WI38 (cell line): ENCODE data around the gene DMRT1.
"Not testable (repeated sequence)": the region's sequence is repeated elsewhere in the genome, so short reads cannot be mapped to it uniquely, and the experiment has no call there.

Experiments used
- H3K4me3 ChIP-seq: 2 replicates; pipeline ENCODE4 v1.5.1; 2011; ENCODE audit warnings: low read depth, mild to moderate bottlenecking, control low read depth, low read length
- CTCF ChIP-seq: IDR thresholded peaks from 2 replicates; pipeline ENCODE4 v1.5.1; 2012; ENCODE audit warnings: low read depth, mild to moderate bottlenecking, control low read depth, low read length

The DMRT1 gene

DNA sequence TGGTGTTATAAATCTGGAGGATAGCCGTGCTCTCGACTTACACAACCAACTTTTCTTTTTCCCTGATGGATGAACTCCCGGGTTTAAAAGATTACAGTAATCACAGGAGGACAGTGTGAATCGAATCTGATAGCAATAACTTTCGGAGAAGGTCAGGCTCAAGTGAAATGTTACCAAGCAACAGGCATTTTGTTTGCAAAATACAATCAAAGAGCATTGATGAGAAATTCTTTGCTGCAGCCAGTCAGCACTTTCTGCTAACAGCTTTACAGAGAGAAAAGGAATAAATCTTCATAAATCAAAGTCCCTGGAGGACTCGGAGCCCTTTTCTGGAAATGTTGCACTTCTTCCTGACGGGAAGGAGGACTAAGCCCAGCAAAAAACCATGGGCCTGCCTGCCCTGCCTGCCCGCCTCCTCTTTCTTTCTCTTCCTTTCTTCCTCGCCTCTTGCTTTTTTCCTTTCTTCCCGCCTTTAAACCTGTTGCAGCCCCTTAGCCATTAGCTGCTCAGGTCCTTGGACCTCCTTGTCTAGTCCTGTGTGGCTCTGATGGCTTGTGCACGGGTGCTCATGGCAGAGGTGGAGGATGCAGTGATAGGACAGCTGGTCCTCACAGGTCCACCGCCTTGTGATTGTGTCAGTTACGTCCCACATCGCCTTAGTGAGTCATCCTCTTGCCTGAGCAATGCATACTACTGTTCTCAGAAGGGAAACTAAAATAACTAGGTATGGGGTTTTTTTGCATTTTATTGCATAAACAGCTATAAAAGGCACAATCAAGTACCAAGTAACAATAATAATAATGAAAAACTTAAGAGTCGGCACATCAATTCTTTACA, 141.1 kb downstream of the DMRT1 start:
- no peak overlapping the region for H3K4me3 ChIP-seq
- TF ChIP-seq CTCF: no peak

GRCh38 chr9:994005-994404, 152.5 kb downstream of the DMRT1 start:
- H3K4me3 ChIP-seq: no peak overlapping the region
- no peak for TF ChIP-seq CTCF

DNA sequence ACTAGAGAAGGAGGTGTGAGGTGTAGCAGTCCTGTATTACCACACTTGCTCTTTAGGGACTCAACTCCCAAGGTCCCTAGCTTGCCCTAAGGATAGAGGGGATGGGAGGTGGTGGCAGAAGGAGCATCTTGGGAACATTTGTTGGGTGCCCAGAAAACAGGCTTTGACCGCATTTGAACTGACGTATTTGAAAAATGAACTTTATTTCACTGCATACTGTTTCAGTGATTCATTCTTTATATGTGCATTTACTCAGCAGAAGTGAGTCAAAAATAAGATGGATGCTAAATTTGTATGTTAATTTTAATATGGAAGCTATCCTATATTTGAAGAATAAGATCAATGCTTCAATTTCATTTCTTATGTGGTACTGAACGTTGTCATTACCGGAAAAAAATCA, 153.7 kb downstream of the DMRT1 start:
- H3K4me3 ChIP-seq: no peak overlapping the region
- TF ChIP-seq CTCF: no peak

GRCh38 chr9:995781-996180, 154.3 kb downstream of the DMRT1 start:
- H3K4me3 ChIP-seq: no peak overlapping the region
- TF ChIP-seq CTCF: no peak

DNA sequence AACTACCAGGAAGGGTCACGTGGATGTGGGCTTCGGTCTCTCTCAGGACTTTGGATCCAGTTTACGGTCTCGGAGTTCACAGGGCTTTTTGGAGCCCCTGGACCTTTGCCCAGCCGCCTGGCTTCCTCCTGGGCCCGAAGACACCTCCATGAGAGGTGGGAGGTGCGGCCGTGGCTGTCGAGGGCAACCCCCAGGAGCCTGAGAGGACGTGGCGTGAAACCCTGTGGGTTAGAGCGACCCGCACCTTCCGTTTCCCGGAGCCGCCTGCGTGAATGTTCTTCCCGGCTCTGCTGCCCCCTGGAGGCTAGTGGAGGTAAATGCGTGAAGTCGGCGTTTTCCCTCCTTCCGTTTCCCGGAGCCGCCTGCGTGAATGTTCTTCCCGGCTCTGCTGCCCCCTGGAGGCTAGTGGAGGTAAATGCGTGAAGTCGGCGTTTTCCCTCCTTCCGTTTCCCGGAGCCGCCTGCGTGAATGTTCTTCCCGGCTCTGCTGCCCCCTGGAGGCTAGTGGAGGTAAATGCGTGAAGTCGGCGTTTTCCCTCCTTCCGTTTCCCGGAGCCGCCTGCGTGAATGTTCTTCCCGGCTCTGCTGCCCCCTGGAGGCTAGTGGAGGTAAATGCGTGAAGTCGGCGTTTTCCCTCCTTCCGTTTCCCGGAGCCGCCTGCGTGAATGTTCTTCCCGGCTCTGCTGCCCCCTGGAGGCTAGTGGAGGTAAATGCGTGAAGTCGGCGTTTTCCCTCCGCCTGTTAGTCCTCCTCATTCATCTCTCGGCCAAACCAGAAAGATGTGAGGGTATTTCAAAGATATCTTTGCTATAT, 157.0 kb downstream of the DMRT1 start:
- not testable (repeated sequence) for H3K4me3 ChIP-seq
- TF ChIP-seq CTCF: peak; percentile 7; the same call in 1 of the 2 replicates

- no peak overlapping the region for H3K4me3 ChIP-seq
- no peak for TF ChIP-seq CTCF
Observed at GRCh38 chr9:1001838-1002237, 160.3 kb downstream of the DMRT1 start.

DNA sequence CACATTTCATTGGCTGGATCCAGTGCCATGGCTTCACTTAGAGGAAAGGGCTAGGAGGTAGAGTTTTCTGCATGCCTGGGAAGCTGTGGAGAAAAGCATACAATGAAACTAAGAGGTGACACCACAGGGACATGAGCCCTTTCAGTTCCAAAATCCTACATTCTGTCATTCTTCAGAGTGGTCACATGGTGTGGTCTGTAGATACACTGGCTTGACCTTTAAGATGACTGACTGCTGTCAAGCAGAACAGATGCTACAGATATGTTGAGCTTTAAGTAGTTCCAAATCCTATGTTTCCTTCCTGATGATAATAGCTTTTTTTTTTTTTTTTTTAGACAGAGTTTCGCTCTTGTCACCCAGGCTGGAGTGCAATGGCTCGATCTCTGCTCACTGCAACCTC, 161.2 kb downstream of the DMRT1 start:
- TF ChIP-seq CTCF: no peak
- no peak overlapping the region for H3K4me3 ChIP-seq
